Measurements from ENCODE around the gene DICER1. TPM values are rescaled to one million over a fixed set of nuclear protein-coding genes. Genes with fewer than 3 reads are reported as not detected.

The DICER1 gene
- total and polyA plus RNA-seq, 9 of the 15 experiments (the other 6 are each of a cell fraction or from before 2014, with no cell fraction given), result 2.5 to 23.2 (median 12.4) TPM

DNA sequence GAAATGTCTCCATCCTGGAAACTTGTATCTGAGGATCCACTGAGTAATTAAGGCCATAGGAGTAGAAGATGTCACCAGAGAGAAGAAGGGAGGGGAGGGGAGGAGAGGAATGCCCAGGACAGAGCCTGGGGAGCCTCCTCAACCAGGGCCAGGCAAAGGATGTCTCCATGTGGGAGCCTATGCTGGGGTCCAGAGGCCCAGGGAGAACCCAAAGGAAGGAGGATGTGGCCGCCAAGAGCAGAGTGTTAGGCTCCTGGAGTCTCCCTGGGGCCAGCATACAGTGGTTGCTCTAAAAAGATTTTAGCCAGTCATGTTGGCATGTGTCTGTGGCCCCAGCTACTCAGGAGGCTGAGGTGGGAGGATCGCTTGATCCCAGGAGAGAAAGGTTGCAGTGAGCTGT is 92.6 kb downstream of the DICER1 start:
- TF ChIP-seq ZBTB34 (CRISPR knock-in tag; IDR thresholded peaks at IDR 0.05), result no peak
- no peak for TF ChIP-seq YBX1 (IDR thresholded peaks at IDR 0.05)
- TF ChIP-seq ETV1 (tag; conservative IDR thresholded peaks at IDR 0.05; ENCODE audit: low read depth), result no peak
- no peak for TF ChIP-seq SMARCE1 (IDR thresholded peaks at IDR 0.05)
- no peak for TF ChIP-seq SMARCB1 (IDR thresholded peaks at IDR 0.05; ENCODE audit: insufficient read length, low read depth)
- no peak for TF ChIP-seq PHF20 (IDR thresholded peaks at IDR 0.05; ENCODE audit: partially characterized antibody)
- no peak for TF ChIP-seq LEF1 (IDR thresholded peaks at IDR 0.05)
- TF ChIP-seq ZNF140 (CRISPR knock-in tag; IDR thresholded peaks at IDR 0.05), result no peak
- FAIRE-seq, result no peak
- no TSS peak for BruUV-seq (replicated peaks)
- Histone ChIP-seq H3K4me3 (no peak overlapping the region), H3K27me3 (ENCODE audit: control insufficient read depth in 2 of 2, insufficient read depth in 2 of 2, low read length in 2 of 2) (peaks cover 0 to 19% of the 10 kb centered on the region in 2 experiments; a peak in 2 of 5 replicates), H3K36me3 (ENCODE audit: control insufficient read depth, insufficient read depth, low read length) (no peaks in the 10 kb centered on the region), H3K27ac (ENCODE audit: extremely low read depth, low read depth, low read length) (no peak overlapping the region), H3K4me1 (replicated peaks in 1 of 2; ENCODE audit: control insufficient read depth in 2 of 2, insufficient read depth in 2 of 2, low read length in 2 of 2) (no peaks in the 10 kb centered on the region), H4K20me1 (replicated peaks; ENCODE audit: control insufficient read depth, insufficient read depth, low read length) (no peaks in the 10 kb centered on the region), H2AFZ (ENCODE audit: low read depth, low read length) (no peak overlapping the region), H3K9ac (ENCODE audit: insufficient read depth in 1 of 2, low read depth in 2 of 2, low read length in 2 of 2) (no peak overlapping the region), H3K4me2 (ENCODE audit: insufficient read depth, low read length) (no peak overlapping the region), H3K9me1 (ENCODE audit: control insufficient read depth, insufficient read depth, low read length) (no peaks in the 10 kb centered on the region), H3K9me3 (replicated peaks; ENCODE audit: control insufficient read depth, insufficient read depth, low read depth, low read length) (no peaks in the 10 kb centered on the region), H3K79me2 (ENCODE audit: control insufficient read depth, insufficient read depth, low read length) (no peaks in the 10 kb centered on the region)
- WGBS (ENCODE audit: insufficient coverage, low coverage, missing lambda C conversion rate), result 0% methylated on average over 1 of the region's 2 CpGs
- intact Hi-C loops (cut with micrococcal nuclease), result no loop called here
- no peak for DNase-seq (ENCODE audit: extremely low read depth in 1 of 4, low spot score in 3 of 4)
- ATAC-seq, result no peak
- ChIA-PET CTCF (ENCODE audit: low intra/inter-chr PET ratio) (no interaction called here), POLR2A (no interaction called here)
- in situ Hi-C loops (cut with MboI), result no loop called here

Data from K562 (cell line).